GM23338 (cell line): ENCODE data around the gene ADGRE3. TPM values are rescaled to one million over a fixed set of nuclear protein-coding genes. Genes with fewer than 3 reads are reported as not detected.

ENCODE experiments used
- ATAC-seq: fragments of 200-7000 bp; cut with Tn5 transposase; 3 replicates; pipeline ENCODE4 v1.9.1; 2020
- DNase-seq: peaks from one replicate; pipeline ENCODE4 v3.0.0-alpha.2; 2015; ENCODE audit warnings: low spot score
- H2AFZ ChIP-seq: fragments of 200-600 bp; sonication (generic); 2 replicates; pipeline ENCODE4 v1.8.0; 2016; ENCODE audit warnings: antibody characterized with exemption, mild to moderate bottlenecking, moderate library complexity
- H3F3A ChIP-seq: fragments of 200-600 bp; sonication (generic); replicated peaks from 2 replicates; pipeline ENCODE4 v1.8.0; 2017; ENCODE audit warnings: antibody characterized with exemption, mixed run types, low read depth
- H3K27ac ChIP-seq: fragments of 200-600 bp; sonication (generic); 2 replicates; pipeline ENCODE4 v1.6.1; 2016; ENCODE audit warnings: low read depth
- H3K27me3 ChIP-seq: fragments of 200-600 bp; sonication (generic); 2 replicates; pipeline ENCODE4 v1.8.0; 2016; ENCODE audit warnings: mild to moderate bottlenecking, mixed run types, moderate library complexity; ENCODE audit not compliant: insufficient read depth
- H3K36me3 ChIP-seq: fragments of 200-600 bp; sonication (generic); 2 replicates; pipeline ENCODE4 v1.8.0; 2016; ENCODE audit warnings: mild to moderate bottlenecking; ENCODE audit not compliant: insufficient read depth
- H3K4me1 ChIP-seq: fragments of 200-600 bp; sonication (generic); 2 replicates; pipeline ENCODE4 v1.8.0; 2016; ENCODE audit warnings: mild to moderate bottlenecking, moderate library complexity; ENCODE audit not compliant: insufficient read depth
- H3K4me2 ChIP-seq: fragments of 200-600 bp; sonication (generic); 2 replicates; pipeline ENCODE4 v1.7.1; 2017; ENCODE audit warnings: mixed run types
- H3K4me3 ChIP-seq: fragments of 200-600 bp; sonication (generic); 2 replicates; pipeline ENCODE4 v1.6.1; 2016; ENCODE audit warnings: mixed run types
- H3K79me2 ChIP-seq: fragments of 200-600 bp; sonication (generic); replicated peaks from 2 replicates; pipeline ENCODE4 v1.8.0; 2017; ENCODE audit warnings: mild to moderate bottlenecking; ENCODE audit not compliant: insufficient read depth
- H3K9me2 ChIP-seq: fragments of 200-600 bp; sonication (generic); 2 replicates; pipeline ENCODE4 v1.8.0; 2017; ENCODE audit not compliant: insufficient read depth
- H4K20me1 ChIP-seq: fragments of 200-600 bp; sonication (generic); replicated peaks from 2 replicates; pipeline ENCODE4 v1.8.0; 2017; ENCODE audit warnings: mild to moderate bottlenecking; ENCODE audit not compliant: insufficient read depth
- H3K27ac Mint-ChIP-seq: 2 replicates; pipeline ENCODE4 v1.8.0; 2020; ENCODE audit warnings: inconsistent platforms, mild to moderate bottlenecking, moderate library complexity, mixed read lengths
- H3K27me3 Mint-ChIP-seq: 3 replicates; pipeline ENCODE4 v1.8.0; 2022; ENCODE audit warnings: low read depth, mild to moderate bottlenecking, moderate library complexity, mixed read lengths, inconsistent platforms; ENCODE audit not compliant: insufficient read depth, poor library complexity
- H3K36me3 Mint-ChIP-seq: 3 replicates; pipeline ENCODE4 v1.8.0; 2021; ENCODE audit warnings: low read depth, mild to moderate bottlenecking, inconsistent platforms, moderate library complexity, mixed read lengths
- H3K4me1 Mint-ChIP-seq: 3 replicates; pipeline ENCODE4 v1.8.0; 2020; ENCODE audit warnings: mild to moderate bottlenecking, inconsistent platforms, mixed read lengths
- H3K4me3 Mint-ChIP-seq: 3 replicates; pipeline ENCODE4 v1.8.0; 2021; ENCODE audit warnings: moderate library complexity, mild to moderate bottlenecking, inconsistent platforms, mixed read lengths
- H3K9me3 Mint-ChIP-seq: 3 replicates; pipeline ENCODE4 v1.8.0; 2020; ENCODE audit warnings: moderate library complexity, mild to moderate bottlenecking, inconsistent platforms, mixed read lengths
- CREB1 ChIP-seq: fragments of 250-450 bp; sonication (Bioruptor Pico); IDR thresholded peaks from 2 replicates; pipeline ENCODE4 v1.5.0; 2020; ENCODE audit warnings: low read depth, mild to moderate bottlenecking, moderate library complexity
- JUNB ChIP-seq: IDR thresholded peaks from one replicate; pipeline ENCODE4 v1.6.1; 2016; ENCODE audit warnings: antibody characterized with exemption; ENCODE audit not compliant: unreplicated experiment
- STAT1 ChIP-seq: IDR thresholded peaks from one replicate; pipeline ENCODE4 v1.6.1; 2016; ENCODE audit warnings: antibody characterized with exemption; ENCODE audit not compliant: unreplicated experiment
- ZNF331 ChIP-seq: fragments of 250-450 bp; sonication (Bioruptor Pico); IDR thresholded peaks from 2 replicates; pipeline ENCODE4 v1.5.0; 2020; ENCODE audit warnings: low read depth, mild to moderate bottlenecking, moderate library complexity
- polyA plus RNA-seq: library from polyadenylated mRNA; unstranded; fragments of >200 nt; fragmentation: Nextera tagmentation; extraction: Ambion mirVana; gene quantifications from 2 replicates; pipeline ENCODE4 v1.2.1, GENCODE V29; 2016
- total RNA-seq: library from RNA; depleted of rRNA; stranded (reverse); fragments of >200 nt; shearing (Covaris generic); gene quantifications from 2 replicates; pipeline ENCODE4 v1.2.3, GENCODE V29; 2014
- TF ChIP-seq, protein P1 (sequence below): IDR thresholded peaks from one replicate; pipeline ENCODE4 v1.6.1; 2018; ENCODE audit warnings: antibody characterized with exemption; ENCODE audit not compliant: unreplicated experiment
- TF ChIP-seq, protein P2 (sequence below): IDR thresholded peaks from 2 replicates; pipeline ENCODE4 v1.6.1; 2016; ENCODE audit warnings: antibody characterized with exemption
- TF ChIP-seq, protein P3 (sequence below), 2 experiments: fragments of 200-600 bp in 1 of 2; sonication (generic) in 1 of 2; conservative IDR thresholded peaks; 2 replicates each; pipeline versions ENCODE4 v1.5.1 to v1.6.1; 2016 to 2017; ENCODE audit warnings: antibody characterized with exemption in 2 of 2, low read depth in 2 of 2, mild to moderate bottlenecking in 2 of 2, moderate library complexity in 1 of 2

Gene ADGRE3
- total and polyA plus RNA-seq, 2 experiments from 2014 or later, result not detected

DNA sequence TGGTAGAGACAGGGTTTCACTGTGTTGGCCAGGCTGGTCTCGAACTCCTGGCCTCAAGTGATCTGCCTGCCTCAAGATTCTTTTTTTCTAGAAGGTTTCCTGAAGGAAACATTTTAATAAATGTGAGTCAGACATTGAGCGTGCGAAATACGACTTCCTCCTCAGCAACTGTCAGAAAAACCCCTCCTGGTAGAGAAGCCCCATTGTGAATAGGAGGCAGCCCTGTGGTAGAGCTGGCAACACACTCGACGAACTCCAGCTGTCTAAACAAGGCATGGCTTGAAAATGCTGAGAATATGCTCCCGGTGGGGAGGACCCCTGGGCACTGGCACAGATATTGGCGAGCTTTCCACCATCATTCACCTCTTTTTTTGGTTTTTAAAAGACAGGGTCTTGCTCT lies 25.0 kb upstream of the ADGRE3 start:
- Histone ChIP-seq H3K36me3 (peaks cover 18% of the 10 kb centered on the region; the same call in 1 of the 2 replicates), H3K27ac (no peak overlapping the region), H3K4me2 (no peak overlapping the region), H3F3A (no peaks in the 10 kb centered on the region), H3K4me3 (no peak overlapping the region), H3K79me2 (no peaks in the 10 kb centered on the region), H2AFZ (no peak overlapping the region), H3K9me2 (no peaks in the 10 kb centered on the region), H4K20me1 (no peaks in the 10 kb centered on the region), H3K4me1 (no peaks in the 10 kb centered on the region), H3K27me3 (no peaks in the 10 kb centered on the region)
- Mint-ChIP-seq H3K4me3 (no peak overlapping the region), H3K4me1 (no peaks in the 10 kb centered on the region), H3K27me3 (peaks cover 2% of the 10 kb centered on the region), H3K9me3 (peaks cover 19% of the 10 kb centered on the region), H3K27ac (no peak overlapping the region), H3K36me3 (peaks cover 65% of the 10 kb centered on the region)
- DNase-seq (no peak), ATAC-seq (no peak)
- TF ChIP-seq CREB1 (CRISPR knock-in tag) (no peak), JUNB (no peak)
- TF ChIP-seq, protein P1, sequence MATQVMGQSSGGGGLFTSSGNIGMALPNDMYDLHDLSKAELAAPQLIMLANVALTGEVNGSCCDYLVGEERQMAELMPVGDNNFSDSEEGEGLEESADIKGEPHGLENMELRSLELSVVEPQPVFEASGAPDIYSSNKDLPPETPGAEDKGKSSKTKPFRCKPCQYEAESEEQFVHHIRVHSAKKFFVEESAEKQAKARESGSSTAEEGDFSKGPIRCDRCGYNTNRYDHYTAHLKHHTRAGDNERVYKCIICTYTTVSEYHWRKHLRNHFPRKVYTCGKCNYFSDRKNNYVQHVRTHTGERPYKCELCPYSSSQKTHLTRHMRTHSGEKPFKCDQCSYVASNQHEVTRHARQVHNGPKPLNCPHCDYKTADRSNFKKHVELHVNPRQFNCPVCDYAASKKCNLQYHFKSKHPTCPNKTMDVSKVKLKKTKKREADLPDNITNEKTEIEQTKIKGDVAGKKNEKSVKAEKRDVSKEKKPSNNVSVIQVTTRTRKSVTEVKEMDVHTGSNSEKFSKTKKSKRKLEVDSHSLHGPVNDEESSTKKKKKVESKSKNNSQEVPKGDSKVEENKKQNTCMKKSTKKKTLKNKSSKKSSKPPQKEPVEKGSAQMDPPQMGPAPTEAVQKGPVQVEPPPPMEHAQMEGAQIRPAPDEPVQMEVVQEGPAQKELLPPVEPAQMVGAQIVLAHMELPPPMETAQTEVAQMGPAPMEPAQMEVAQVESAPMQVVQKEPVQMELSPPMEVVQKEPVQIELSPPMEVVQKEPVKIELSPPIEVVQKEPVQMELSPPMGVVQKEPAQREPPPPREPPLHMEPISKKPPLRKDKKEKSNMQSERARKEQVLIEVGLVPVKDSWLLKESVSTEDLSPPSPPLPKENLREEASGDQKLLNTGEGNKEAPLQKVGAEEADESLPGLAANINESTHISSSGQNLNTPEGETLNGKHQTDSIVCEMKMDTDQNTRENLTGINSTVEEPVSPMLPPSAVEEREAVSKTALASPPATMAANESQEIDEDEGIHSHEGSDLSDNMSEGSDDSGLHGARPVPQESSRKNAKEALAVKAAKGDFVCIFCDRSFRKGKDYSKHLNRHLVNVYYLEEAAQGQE, result no peak

- Mint-ChIP-seq H3K27me3 (peaks cover 5% of the 10 kb centered on the region), H3K9me3 (no peaks in the 10 kb centered on the region; the same call in 2 of the 3 replicates), H3K27ac (no peak overlapping the region), H3K4me1 (no peaks in the 10 kb centered on the region; the same call in 2 of the 3 replicates), H3K4me3 (no peak overlapping the region), H3K36me3 (peaks cover 27% of the 10 kb centered on the region)
- Histone ChIP-seq H3K4me1 (peaks cover 8% of the 10 kb centered on the region), H2AFZ (no peak overlapping the region), H3F3A (0 out of 2 replicates have a peak, but pooled peaks cover under 1% of the 10 kb centered on the region), H3K4me3 (no peak overlapping the region), H3K4me2 (no peak overlapping the region), H3K9me2 (no peaks in the 10 kb centered on the region), H3K27me3 (no peaks in the 10 kb centered on the region), H4K20me1 (no peaks in the 10 kb centered on the region), H3K27ac (no peak overlapping the region), H3K36me3 (peaks cover 9% of the 10 kb centered on the region; the same call in 1 of the 2 replicates), H3K79me2 (peaks cover 12% of the 10 kb centered on the region; the same call in 1 of the 2 replicates)
- DNase-seq, result no peak
- no peak for ATAC-seq
- TF ChIP-seq, protein P1, result no peak
- no peak for TF ChIP-seq STAT1
- TF ChIP-seq ZNF331, result no peak
- TF ChIP-seq, protein P2, sequence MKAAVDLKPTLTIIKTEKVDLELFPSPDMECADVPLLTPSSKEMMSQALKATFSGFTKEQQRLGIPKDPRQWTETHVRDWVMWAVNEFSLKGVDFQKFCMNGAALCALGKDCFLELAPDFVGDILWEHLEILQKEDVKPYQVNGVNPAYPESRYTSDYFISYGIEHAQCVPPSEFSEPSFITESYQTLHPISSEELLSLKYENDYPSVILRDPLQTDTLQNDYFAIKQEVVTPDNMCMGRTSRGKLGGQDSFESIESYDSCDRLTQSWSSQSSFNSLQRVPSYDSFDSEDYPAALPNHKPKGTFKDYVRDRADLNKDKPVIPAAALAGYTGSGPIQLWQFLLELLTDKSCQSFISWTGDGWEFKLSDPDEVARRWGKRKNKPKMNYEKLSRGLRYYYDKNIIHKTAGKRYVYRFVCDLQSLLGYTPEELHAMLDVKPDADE, result no peak
- TF ChIP-seq, protein P3, sequence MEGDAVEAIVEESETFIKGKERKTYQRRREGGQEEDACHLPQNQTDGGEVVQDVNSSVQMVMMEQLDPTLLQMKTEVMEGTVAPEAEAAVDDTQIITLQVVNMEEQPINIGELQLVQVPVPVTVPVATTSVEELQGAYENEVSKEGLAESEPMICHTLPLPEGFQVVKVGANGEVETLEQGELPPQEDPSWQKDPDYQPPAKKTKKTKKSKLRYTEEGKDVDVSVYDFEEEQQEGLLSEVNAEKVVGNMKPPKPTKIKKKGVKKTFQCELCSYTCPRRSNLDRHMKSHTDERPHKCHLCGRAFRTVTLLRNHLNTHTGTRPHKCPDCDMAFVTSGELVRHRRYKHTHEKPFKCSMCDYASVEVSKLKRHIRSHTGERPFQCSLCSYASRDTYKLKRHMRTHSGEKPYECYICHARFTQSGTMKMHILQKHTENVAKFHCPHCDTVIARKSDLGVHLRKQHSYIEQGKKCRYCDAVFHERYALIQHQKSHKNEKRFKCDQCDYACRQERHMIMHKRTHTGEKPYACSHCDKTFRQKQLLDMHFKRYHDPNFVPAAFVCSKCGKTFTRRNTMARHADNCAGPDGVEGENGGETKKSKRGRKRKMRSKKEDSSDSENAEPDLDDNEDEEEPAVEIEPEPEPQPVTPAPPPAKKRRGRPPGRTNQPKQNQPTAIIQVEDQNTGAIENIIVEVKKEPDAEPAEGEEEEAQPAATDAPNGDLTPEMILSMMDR (conservative IDR thresholded peaks at IDR 0.05; ENCODE audit: low read depth in 2 of 2), result no peak
Observed at GRCh38 chr19:14695471-14695870, 20.8 kb upstream of the ADGRE3 start.
